Adipocyte (in vitro differentiated cells): ENCODE data around the gene PCBP3.

ENCODE experiments used
- DNase-seq: peaks from one replicate; pipeline ENCODE4 v3.0.0-alpha.2; 2015; ENCODE audit warnings: low read depth
- H3K27me3 ChIP-seq: replicated peaks from 2 replicates; pipeline ENCODE4 v1.7.0; 2013; ENCODE audit warnings: mild to moderate bottlenecking, low read length, moderate library complexity; ENCODE audit not compliant: control insufficient read depth, insufficient read depth
- H3K36me3 ChIP-seq: 2 replicates; pipeline ENCODE4 v1.7.0; 2013; ENCODE audit warnings: low read length, mild to moderate bottlenecking, moderate library complexity; ENCODE audit not compliant: control insufficient read depth, insufficient read depth, severe bottlenecking
- H3K4me1 ChIP-seq: 2 replicates; pipeline ENCODE4 v1.7.0; 2013; ENCODE audit warnings: mild to moderate bottlenecking, low read length, moderate library complexity; ENCODE audit not compliant: control insufficient read depth, insufficient read depth
- H3K4me3 ChIP-seq: 2 replicates; pipeline ENCODE4 v1.7.0; 2013; ENCODE audit warnings: mild to moderate bottlenecking, low read length, moderate library complexity
- H3K9ac ChIP-seq: 2 replicates; pipeline ENCODE4 v1.7.0; 2013; ENCODE audit warnings: mild to moderate bottlenecking, low read length, moderate library complexity
- H3K9me3 ChIP-seq: 2 replicates; pipeline ENCODE4 v1.7.0; 2013; ENCODE audit warnings: mild to moderate bottlenecking, low read length, moderate library complexity; ENCODE audit not compliant: control insufficient read depth

The PCBP3 gene

DNA sequence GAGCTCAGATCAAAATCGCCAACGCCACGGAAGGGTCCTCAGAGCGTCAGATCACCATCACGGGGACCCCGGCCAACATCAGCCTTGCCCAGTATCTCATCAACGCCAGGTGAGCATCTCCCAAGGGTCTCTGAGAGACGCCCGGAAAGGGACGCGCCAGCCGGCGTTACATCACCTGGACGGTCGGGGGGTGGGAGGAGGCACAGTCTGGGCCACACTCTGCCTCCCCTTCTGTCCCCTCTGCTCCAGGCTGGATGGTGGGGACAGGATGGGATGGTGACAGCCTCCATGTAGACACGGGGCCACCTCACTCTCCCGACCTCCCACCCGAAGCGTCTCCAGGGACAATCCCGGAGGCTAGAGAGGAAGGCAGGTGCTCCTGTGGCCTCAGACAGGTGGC lies 296.6 kb downstream of the PCBP3 start:
- no peak overlapping the region for H3K4me3 ChIP-seq
- H3K9me3 ChIP-seq, result peaks cover 16% of the 10 kb centered on the region
- no peaks in the 10 kb centered on the region for H3K4me1 ChIP-seq
- no peaks in the 10 kb centered on the region for H3K27me3 ChIP-seq
- peaks cover 26% of the 10 kb centered on the region for H3K36me3 ChIP-seq
- no peak overlapping the region for H3K9ac ChIP-seq
- no peak for DNase-seq

DNA sequence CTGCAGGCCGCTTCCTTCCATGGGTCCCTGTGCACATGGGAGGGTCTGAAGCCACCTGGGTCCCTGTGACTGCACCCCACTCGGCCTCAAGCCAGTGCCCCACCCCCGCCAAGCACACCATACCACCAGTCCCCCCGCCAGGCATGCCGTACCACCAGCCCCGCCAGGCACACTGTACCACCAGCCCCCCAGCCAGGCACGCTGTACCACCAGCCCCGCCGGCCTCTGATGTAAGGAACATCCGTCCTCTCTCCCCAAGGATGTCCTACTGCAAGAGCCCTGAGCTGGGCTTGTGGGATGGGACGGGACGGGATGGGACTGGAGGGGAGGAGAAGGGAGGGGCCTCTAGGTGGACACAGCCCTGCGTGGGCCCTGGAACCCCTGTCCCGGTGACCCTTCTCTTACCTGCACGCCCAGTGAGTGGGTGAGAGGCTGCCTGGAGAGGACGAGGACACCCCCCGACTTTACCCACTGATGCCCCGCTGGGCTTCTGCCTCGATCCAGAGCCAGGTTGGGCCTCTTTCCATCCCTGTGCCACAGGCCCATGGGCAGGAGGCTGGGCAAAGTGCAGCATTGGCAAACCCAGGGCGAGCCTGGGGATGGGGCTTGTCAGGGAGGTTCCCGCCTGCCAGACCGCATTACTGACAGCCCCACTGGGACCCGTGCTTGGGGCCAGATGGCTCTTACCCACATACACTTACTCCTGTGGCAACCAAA lies 297.3 kb downstream of the PCBP3 start:
- no peaks in the 10 kb centered on the region for H3K4me1 ChIP-seq
- H3K4me3 ChIP-seq, result no peak overlapping the region
- H3K36me3 ChIP-seq, result peaks cover 19% of the 10 kb centered on the region
- no peak for DNase-seq
- H3K9me3 ChIP-seq, result peaks cover 10% of the 10 kb centered on the region
- H3K27me3 ChIP-seq, result no peaks in the 10 kb centered on the region
- no peak overlapping the region for H3K9ac ChIP-seq

DNA sequence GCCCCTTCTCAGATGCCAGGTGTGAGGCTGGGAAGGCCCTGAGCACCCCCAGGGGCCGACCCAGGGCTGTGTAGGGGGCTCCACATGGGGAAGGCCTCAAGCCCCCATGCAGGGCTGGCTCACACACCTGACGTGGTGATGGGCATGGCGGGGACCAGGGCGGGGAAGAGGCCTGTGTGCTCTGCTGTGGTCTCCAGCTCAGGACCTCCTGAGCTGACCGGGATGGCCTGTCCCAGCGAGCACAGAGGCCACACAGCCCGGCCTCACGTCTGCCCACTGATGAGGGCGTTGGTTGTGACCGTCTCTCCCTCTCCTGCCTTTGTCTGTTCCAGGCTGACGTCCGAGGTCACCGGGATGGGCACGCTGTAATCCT lies 297.8 kb downstream of the PCBP3 start:
- no peak overlapping the region for H3K4me3 ChIP-seq
- no peak for DNase-seq
- H3K9me3 ChIP-seq, result peaks cover 4% of the 10 kb centered on the region
- no peaks in the 10 kb centered on the region for H3K27me3 ChIP-seq
- H3K9ac ChIP-seq, result no peak overlapping the region
- no peaks in the 10 kb centered on the region for H3K4me1 ChIP-seq
- peaks cover 14% of the 10 kb centered on the region for H3K36me3 ChIP-seq

DNA sequence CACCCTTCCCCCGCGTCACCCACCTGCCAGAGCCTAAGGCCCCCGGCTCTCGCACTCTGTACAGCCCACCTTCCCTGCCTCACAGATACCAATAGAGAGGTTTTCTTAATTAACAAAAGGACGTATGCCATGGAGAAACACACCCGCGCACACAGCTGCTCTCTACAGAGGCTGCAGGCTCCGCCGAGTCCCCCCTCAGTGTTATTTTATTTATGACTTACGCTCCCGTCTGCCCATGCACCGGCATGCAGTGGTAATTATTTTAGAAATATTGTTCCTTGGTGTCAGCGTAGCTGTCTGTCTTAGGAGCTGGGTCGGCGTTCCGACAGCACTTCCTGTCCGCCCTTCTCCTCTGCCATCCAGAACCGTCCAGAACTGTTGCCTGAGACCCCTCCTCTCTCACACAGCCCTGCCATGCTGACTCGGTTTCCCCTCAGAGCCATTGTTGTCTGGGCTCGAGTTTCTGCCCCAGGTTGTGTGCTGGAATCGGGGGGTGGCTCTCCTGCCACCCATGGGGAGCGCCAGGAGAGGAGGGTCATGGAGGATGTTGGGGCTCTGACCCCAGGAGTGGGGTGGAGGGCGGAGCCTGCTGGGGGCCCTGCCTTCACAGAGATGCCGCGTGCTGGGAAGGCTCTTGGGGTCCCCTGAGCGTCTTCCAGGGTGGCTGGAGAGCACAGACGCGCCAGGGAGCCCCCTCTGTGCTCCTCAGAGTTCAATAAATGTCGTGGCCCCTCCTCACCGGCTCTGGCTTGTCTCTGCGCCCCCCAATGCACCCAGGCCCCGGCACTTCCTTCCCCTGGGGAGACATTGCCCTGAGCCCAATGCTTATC lies 298.4 kb downstream of the PCBP3 start:
- Histone ChIP-seq H3K4me3 (no peak overlapping the region), H3K4me1 (no peaks in the 10 kb centered on the region), H3K9me3 (no peaks in the 10 kb centered on the region), H3K36me3 (peaks cover 9% of the 10 kb centered on the region), H3K9ac (no peak overlapping the region), H3K27me3 (no peaks in the 10 kb centered on the region)
- no peak for DNase-seq

DNA sequence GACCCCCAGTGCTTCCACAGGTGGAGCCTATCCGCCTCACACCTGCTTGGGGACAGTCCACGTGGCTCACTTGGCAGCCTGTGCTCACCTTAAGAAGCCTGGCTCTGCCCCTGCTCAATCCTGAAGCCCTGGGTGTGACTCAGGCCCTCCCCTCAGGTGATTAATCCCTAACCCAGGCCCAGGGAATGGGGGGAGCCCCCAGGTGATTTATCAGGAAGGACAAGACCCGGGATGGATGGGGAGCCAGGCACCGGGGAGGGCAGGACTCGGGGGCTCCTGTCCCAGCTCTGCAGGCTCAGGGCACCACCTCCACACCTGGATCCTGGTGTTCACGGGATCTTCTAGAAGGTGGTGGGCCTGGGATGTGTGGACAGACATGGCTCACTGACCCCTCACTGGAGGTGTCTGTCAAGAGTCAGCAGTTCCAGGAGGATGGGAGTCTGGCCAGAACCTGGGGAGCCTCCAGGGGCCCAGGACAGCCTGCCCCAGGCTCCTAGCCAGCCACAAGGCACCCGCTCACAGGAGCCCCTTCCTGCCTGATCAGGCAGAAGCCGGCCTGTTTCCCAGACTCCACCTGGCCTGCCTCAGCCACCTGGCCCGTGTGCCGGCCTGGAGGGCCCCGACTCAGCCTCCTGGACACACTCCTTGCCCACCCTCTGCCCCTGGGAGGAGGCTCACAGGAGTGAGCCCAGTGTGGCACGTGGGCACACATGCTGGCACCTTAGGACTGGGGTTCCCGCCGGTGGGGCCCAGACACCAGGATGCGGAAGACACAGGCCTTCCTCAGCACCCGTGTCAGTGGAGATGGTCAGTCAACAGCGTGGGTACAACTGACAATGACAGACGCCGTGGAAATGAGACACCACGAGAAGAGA lies 299.5 kb downstream of the PCBP3 start:
- Histone ChIP-seq H3K9me3 (no peaks in the 10 kb centered on the region), H3K27me3 (no peaks in the 10 kb centered on the region), H3K9ac (no peak overlapping the region), H3K36me3 (peaks cover 4% of the 10 kb centered on the region), H3K4me1 (no peaks in the 10 kb centered on the region), H3K4me3 (no peak overlapping the region)
- no peak for DNase-seq

DNA sequence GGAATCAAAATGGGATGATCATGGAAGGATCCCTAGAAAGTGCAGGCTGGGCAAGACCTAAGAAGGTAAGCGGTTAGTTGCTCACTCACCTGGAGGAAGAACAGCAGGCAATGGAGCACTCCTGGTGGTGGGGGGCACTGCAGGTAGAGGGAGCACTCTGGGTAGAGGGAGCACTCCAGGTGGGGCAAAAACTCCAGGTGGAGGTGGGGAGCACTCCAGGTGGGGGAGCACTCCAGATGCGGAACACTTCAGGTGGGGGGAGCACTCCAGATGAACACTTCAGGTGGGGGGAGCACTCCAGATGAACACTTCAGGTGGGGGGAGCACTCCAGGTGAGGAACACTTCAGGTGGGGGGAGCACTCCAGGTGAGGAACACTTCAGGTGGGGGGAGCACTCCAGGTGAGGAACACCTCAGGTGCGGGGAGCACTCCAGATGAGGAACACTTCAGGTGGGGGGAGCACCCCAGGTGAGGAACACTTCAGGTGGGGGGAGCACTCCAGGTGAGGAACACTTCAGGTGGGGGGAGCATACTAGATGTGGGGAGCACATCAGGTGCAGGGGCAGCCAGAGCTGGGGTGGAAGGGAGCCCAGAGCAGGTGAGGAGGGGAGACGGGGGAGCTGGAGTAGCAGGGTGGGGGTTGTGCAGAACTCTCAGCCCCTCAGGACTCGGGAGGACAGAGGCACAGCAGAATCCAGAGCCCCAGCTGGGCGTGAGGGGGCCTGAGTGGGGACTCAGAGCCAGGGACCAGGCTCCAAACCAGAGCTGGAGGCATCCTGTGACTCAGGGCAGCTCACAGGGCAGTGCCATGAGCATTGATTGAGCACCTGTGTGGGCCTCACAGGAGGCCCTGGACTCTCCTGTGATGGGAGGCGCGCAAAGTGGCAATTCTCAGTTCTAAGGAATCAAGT lies 300.4 kb downstream of the PCBP3 start:
- DNase-seq, result no peak
- no peaks in the 10 kb centered on the region for H3K27me3 ChIP-seq

DNA sequence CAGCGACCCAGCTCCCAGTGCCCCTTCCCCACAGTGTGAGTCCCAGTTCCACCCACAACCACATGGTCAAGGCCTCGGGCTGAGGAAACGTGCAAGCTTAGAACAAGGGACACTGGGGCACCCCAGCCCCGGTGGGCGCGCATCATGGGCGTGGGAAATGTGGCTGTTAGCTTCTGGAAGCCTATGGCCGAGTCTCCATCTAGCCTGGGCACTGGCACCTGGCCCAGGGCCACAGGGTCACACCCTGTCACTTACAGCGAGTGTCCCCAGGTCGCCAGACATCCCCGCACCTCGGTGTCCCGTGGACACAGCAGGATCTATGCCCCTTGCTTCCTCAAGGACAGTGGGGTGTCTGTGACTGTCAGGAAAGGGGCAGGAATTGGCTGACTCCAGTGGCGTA lies 301.1 kb downstream of the PCBP3 start:
- H3K36me3 ChIP-seq, result peaks cover 4% of the 10 kb centered on the region
- peaks cover 4% of the 10 kb centered on the region for H3K4me1 ChIP-seq
- H3K27me3 ChIP-seq, result no peaks in the 10 kb centered on the region
- no peaks in the 10 kb centered on the region for H3K9me3 ChIP-seq
- no peak for DNase-seq
- H3K9ac ChIP-seq, result no peak overlapping the region
- H3K4me3 ChIP-seq, result no peak overlapping the region

More for the DNA sequence above, 300.4 kb downstream of the PCBP3 start:
- H3K4me1 ChIP-seq, result no peaks in the 10 kb centered on the region
- peaks cover 4% of the 10 kb centered on the region for H3K36me3 ChIP-seq
- H3K9me3 ChIP-seq, result no peaks in the 10 kb centered on the region
- no peak overlapping the region for H3K4me3 ChIP-seq
- no peak overlapping the region for H3K9ac ChIP-seq

DNA sequence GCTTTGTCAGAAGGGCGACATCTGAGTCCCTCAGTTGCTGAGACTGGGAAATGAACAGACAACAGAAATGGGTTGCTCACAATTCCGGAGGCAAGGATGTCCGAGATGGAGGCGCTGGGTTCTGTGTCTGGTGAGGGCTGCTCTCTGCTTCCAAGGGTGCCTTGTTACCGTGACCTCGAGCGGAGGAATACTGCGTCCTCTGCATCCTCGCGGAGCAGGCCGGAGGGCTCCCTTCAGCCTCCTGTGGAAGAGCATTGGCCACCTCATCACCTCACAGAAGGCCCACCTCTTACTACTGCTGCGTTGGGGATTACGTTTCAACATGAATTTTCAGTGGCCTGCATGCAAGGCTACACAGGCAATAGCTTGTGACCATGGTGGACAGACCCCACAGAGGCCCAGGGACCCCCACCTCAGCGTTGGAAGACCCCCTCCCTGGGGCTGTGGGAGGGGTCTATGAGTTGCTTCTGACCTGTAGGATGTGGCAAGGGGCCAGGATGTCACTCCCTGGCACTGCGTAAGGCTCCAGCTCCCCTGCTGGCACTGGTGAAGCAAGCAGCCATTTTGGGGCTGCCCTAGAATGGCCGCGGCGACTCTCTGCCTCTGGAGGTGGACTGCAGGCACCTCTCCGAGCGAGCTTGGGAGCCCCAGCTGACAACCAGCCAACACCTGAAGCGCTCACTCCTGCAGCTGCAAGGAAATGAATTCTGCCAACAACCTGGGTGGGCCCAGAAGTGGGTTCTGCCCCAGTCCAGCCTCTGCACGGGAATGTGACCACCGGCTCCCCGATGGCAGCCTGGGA lies 301.7 kb downstream of the PCBP3 start:
- DNase-seq, result no peak
- no peak overlapping the region for H3K4me3 ChIP-seq
- H3K36me3 ChIP-seq, result peaks cover 4% of the 10 kb centered on the region

DNA sequence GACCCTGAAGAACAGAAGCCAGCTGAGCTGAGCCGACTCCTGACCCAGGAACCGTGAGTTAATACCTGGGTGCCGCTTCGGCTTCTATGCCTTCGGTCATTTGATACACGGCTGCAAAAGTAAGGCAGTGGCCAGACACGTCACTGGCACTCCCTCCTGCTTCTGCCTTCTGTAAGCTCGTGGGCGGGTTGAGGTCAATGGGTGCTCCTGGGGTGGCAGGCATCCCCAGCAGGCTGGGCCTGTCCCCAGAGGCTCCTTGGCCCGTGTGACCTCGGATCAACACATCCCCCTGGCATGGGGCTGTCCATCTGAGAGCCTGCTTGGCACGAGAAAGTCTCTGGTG lies 302.3 kb downstream of the PCBP3 start:
- H3K9me3 ChIP-seq, result no peaks in the 10 kb centered on the region
- H3K4me1 ChIP-seq, result peaks cover 16% of the 10 kb centered on the region
- H3K9ac ChIP-seq, result no peak overlapping the region
- no peak overlapping the region for H3K4me3 ChIP-seq
- H3K36me3 ChIP-seq, result peaks cover 4% of the 10 kb centered on the region
- no peak for DNase-seq
- H3K27me3 ChIP-seq, result no peaks in the 10 kb centered on the region

More for the DNA sequence above, 301.7 kb downstream of the PCBP3 start:
- H3K4me1 ChIP-seq, result peaks cover 10% of the 10 kb centered on the region
- no peaks in the 10 kb centered on the region for H3K9me3 ChIP-seq
- H3K9ac ChIP-seq, result no peak overlapping the region
- H3K27me3 ChIP-seq, result no peaks in the 10 kb centered on the region

DNA sequence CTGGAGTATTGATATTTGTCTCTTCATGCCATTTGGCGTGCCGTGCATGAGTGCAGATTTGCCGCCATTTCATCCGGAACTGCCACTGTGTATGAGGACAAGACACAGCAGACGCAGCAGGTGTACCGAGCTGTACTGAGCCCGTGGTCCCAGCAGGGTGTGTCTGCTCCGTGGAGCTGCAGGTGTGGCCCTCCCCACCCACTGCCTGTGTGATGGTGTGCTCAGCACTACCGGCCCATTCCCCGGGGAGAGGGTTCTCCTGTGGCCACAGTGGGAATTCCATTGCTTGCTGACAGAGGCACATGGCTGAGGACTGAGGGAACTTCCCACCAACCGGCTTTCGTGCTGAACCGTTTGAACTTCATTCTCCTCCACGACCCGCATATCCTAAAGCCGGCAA lies 303.8 kb downstream of the PCBP3 start:
- Histone ChIP-seq H3K4me1 (peaks cover 17% of the 10 kb centered on the region), H3K36me3 (no peaks in the 10 kb centered on the region), H3K9me3 (no peaks in the 10 kb centered on the region), H3K4me3 (no peak overlapping the region), H3K9ac (no peak overlapping the region), H3K27me3 (no peaks in the 10 kb centered on the region)
- DNase-seq, result no peak
